Stimulated activated CD4-positive, alpha-beta T cell treated with anti-CD3 and anti-CD28 coated beads, Interleukin-12 subunit alpha, Interleukin-12 subunit beta, amount 100 ng/mL, for 24 hours (primary cell): ENCODE data around the gene P3H1.

Source experiments
- DNase-seq, 2 experiments: peaks; one replicate each; pipeline ENCODE4 v3.0.0-alpha.2; 2020; ENCODE audit warnings: low read depth in 2 of 2

The P3H1 gene

DNA sequence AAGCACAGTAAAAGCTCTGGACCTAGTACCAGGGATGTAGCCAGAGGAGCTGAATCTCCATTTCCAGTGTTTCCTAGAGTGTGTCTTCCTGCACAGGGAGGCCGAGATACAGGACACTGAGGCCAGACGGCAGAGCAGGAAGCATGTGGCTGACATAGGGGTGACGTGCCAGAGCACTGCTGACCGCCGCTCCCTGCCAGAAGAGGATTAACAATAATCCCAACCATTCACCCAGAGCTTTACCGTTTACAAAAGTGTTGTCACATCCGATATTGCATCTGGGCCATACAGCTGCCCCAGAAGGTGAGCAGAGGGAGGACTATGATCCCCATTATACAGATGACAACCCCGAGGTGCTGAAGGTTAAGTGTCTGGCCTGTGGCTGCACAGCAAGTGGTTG lies 21.0 kb downstream of the P3H1 start:
- no peak for DNase-seq

DNA sequence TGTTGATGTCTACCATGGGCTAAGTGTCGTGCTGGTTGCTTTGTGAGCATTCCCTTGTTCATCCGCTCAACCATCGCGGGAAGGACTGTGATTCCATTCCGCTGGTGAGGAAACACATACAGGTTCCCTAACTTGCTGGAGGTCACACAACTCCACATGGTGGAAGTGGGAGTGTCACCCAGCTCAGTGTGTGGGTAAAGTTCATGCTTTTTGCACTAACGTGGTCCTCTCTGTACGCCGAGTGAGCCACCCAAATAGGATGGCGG lies 22.7 kb downstream of the P3H1 start:
- DNase-seq: no peak

DNA sequence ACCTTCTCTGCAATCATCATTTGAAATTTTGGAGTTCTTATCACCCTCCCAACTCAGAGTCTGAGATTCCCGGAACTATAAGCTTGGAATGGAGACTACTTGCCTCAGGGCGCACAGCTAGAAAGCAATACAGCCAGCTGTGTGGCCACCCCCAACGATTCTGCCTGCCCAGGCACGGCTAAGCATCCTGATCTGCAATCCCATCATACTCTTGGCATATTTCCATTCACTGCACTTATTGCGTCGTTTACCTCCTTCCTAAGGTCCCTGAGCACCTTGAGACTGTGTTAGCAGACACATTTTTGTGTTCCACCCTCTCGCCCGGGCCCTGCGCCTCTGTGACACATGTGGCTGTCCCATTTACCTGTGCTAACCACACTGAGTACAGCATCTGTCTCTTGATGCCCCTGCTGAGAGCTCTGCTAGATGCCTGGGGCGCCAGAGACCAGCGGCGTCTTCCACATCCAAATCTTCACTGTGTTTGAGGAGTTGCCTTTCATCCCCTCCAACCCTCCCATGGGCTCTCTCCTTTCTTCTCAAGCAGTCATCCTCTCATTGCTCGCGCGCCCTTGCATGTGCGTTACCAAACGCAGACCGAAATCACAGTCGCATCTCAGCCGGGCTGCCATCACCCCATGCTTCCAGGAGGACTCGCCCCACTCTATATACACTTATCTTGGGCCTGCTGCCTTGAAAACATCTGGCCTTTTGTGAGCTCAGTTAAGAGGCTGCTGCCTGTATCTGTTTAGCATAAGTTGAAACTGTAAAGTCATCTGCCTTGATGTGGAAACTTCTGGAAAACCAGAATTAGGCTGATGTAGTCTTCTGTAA lies 23.3 kb downstream of the P3H1 start:
- no peak for DNase-seq

DNA sequence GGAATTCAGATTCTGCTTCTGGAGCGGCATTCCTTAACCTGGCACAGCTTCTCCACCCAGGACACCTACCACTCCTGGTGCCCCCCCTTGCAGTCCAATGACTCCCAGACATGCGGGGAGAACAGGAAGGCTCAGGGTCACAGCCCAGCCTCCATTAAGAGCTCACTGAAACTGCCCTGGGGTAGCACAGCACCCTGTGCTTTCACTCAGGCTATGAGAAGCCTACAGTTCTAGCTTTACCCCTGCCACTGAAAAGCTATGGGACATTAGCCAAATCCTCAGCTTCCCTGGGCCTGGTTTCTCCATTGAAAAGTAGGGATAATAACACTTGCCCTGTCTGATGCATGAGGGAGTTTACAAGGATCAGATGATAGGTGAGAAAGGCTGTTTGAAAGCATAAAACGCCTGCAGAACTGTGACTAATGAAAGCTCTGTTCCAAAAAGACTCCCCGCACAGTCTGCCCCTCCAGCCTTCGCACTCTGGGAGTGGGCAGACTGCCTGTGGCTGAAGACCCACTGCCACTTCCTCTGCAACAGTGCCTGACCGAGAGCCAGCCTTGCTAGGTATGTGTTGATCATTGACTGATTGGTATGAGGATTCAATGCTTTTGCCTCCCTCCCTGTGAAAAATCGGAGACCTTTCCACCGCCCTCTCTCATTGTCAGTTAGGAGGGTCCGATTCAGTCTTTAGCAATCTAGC lies 24.1 kb downstream of the P3H1 start:
- no peak for DNase-seq

DNA sequence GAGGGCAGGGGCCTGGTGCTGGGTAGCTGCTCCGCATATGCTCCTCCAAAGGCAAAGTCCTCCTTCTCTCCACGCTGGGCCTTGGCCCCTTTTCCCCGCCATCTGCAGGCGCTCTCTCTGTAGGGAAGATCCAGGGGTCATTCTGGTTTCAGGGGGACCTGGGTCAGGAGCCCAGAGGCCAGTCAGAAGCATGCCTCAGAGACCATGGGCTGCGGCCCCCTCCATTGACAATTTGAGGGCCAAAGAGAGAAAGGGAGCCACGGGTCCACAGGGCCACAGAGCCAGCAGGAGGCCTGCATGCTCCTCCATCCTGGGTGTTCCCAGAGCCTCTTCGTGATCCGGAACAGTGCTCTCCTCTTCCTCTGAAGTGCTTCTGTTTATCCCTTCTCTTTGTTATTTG lies 24.7 kb downstream of the P3H1 start:
- DNase-seq: no peak

DNA sequence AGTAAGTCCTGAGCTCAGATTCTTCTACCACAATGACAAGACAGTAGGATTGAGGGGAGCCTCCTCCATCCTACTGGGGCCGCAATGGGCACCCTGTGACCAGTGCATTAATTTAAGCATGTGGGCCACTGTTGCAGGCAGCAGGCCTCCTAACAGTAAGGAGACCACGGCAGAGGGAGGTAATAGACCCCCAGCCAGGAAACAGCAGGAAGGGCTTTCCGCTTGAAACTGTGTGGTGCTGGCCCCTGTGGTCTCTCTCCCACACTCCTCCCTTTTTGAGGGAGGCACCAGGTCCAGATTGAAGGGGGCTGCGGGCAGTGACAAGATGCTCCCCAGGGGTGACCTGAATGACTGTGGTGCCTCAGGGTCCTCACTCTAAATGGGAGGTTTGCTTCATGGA lies 25.1 kb downstream of the P3H1 start:
- no peak for DNase-seq

DNA sequence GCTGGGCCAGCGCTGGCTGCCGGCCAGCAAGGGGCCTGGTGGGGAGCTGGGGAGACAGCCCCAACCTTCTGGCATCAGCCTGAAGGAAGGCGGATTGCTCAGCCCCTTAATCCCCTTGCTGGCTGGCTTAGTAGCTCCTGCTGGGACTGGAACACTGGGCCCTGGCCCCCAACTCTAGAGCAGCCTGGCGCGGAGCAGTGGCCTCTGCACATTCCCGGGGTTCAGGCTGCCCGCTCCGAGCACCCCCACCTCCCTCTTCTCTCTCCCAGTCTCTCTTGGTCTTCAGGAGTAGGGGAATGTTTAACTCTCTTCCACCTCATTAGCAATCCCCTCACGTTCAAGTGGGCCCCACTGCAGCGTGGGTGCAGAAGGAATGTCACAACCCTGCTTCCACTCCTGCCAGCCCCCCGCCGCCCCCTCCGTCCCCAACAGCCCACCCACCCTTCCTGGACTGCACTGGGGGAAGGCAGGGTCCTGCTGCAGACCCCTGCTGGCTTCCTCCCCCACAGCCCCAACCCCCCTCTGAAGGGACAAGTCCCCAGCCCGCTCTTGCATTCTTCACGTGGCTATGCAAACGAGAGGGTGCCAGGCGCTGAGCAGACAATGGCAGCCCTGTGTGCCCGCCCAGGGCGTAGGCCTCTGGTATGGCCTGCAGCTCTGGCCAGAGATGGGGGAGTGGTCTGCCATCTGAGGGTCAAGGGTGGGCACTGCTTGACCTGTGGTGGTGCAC lies 25.8 kb downstream of the P3H1 start:
- DNase-seq: no peak

DNA sequence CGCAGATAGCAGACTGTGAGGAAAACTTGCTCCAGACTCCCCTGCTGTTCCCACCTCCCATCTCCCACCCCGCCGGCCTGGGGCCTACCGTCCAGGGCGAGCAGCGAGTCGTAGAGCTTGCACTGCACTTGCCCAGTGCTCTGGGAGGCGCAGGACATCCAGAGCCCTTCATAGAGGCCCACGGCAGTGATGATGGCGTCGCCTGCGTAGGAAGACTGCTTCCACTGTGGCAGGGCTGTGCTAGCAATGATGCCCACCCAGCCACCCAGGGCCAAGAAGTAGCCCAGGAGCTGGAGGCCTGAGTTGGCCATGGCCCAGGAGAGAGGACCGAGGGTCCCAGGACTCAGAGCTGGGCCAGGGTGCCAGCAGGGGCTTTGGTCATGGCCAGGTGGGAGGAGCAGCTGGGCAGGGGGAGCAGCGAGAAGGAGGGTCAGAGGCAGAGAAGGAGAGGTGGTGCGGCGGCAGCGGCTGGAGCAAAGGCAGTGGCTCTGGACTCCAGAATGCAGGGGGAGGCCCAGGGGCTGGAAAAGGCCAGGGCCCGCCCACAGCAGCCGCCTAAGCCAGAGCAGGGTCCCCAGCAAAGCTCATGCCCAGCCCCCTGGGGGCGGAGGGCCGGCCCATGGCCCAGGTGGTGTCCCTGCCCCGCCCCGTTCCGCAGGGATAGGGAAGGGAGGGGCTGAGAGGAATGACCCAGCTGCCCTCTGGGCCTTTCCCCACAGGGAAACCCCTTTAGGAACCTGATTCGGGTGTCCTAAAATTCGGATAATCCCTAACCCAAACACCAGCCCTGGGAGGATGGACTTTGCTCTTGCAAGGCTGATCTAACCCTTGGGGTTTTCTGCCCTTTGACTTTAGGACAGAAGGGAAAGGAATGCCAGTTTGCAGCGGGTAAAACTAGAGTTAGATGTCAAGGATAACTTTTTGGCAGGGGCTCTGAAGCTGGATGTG lies 26.8 kb downstream of the P3H1 start, which contains the start of gene CLDN19:
Gene CLDN19 (minus strand): TSS at position 484 of the 948 bp plus-strand sequence. CDS start 173 bp downstream, at position 311.
- DNase-seq: no peak

DNA sequence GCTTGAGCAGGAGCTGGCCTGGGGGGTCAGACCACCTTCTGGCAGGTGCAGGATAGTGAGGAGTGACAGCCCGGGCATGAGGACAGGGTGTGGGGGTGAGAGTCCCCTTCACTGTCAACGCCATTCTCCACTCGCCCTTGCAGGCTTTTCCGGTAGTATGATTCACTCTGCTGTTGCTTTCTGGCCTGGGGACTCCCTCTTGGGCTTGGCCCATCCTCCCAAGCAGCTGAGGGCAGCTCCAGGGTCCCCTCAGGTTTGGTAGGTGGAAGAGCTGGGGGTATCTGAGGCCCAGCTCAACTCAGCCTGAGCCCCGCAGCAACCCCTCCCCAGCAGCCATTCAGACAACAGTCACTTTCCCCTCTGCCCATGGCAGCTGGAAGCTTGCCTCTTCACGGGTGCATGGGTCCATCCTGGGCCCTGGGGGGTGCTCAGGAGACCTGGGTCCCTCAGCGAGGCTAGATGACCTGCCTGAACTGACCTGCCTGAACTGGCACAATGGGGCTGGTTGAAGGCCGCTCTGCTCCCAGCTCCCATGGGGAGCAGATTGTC lies 28.1 kb downstream of the P3H1 start:
- DNase-seq: no peak

DNA sequence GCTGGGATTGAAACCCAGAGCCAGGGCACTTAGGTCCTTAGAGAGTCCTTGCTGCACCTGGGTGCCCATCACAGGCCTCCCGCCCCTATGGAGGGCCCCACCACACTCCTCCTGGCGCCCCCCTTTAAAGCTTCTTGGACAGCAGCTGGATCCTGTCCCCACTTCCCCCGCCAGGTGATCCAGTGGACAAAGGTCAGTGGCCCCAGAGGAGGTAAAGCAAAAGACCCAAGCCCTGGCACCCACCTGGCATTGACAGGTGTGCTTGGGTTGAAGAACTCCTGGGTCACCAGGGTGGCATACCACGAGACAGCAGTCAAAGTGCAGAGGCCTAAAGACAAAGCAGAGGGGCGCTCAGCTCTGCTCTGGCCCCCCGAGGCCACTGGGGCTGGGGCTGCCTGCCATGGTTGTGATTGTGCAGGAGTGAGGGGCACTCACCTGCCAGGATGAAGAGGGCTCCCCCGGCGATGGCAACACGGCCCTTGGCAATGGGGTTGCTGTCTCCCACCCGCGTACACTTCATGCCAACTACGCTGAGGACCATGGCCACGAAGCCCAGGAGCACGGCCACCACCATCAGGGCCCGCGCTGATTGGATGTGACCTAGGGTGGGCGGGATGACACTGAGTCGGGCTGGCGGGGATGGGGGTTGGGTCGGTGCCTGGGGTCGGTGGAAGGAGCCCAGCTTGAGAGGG lies 28.7 kb downstream of the P3H1 start:
- DNase-seq: no peak

DNA sequence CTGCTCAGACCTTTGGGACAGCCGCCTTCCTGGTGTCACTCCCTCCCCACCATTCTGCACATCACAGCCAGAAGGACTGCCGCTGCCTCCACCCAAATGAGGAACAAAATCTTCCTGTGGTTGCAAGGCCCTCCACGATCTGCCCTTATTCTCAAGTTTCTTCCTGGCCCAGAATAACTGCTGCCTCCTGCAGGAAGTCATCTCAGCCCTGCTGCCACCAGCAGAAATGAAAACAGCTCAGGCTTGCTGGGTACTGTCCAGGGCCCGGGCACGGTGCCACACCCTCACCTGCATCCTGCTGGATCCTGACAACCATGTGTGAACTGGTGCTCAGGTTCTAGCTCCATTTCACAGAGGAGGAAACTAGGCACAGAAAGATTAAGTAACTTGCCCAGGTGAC lies 29.6 kb downstream of the P3H1 start:
- DNase-seq: no peak

DNA sequence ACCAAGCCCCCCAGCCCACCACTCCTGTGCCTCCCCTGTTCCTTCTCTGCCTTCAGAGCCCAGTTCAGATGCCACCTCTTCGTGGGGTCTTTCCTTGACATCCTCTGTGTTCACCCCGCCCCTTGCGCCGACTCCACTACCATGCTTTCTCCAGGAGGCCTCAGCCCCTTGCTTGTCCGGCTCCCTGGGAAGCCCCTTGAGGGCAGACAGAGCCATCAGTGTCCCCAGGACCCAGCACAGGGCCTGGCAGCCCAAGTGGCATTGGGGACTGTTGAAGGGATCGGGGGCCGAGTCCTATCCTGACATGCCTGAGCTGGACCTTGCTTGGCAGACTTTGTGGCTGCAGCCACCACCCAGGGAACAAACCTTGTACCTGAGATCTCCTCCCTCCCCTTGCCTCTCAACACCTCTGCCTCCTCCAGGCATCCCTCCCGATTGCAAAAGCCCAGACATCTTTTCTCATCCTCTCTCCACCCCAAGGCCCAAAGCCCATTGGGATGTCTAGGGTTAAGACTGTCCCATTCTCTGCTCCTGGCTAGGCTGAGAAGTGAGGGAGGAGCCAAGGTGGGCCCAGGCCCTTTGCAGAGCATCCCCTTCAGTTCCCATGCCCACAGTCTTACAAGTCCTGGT lies 30.1 kb downstream of the P3H1 start:
- DNase-seq: no peak

DNA sequence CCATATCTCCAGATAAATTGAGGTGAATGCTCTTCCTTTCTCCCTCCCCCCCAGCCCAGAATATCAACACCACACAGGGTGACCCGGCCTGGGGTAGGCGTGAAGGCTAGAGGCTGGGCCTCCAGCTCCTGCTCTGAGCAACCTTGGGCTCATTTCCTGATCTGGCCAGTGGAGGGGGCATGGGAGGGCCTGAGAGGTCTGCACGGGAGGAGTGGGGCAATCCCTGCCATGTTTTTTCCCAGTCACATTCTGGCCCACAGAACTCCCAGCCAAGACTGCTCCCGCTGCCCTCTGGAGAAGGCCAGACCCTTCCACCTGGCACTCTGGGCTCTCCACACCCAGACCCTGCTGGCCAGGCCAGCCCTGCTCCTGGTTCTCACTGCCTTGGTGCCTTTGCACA lies 30.7 kb downstream of the P3H1 start:
- DNase-seq: no peak

DNA sequence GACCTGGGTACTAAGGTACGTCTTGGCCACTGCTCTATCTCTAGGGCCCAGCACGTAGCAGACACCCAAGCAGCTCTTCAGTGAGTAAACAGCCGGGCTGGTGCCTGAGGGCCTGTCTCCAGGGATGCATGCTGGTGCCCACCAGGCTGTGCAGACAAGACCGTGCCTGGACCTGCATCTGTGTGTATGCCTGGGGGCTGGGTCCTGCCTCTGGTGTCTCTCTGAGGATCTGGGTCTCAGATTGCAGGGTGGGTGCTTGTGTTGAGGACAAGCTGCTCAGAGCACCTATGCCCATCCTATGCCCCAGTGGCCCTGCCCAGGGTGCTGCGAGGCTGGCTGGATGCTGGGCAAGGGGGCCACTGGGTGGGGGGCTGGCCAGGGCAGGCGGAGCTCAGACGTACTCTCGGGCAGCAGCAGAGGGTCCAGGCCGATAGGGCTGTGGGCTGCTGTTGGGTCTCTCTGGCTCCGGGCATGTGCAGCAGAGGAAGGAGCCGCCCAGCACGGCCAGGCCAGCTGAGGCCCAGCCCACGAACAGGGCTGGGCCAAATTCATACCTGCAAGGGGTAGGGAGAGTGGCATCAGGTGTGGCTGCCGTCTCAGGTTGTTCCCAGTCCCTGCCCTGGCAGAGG lies 31.2 kb downstream of the P3H1 start:
- DNase-seq: no peak

DNA sequence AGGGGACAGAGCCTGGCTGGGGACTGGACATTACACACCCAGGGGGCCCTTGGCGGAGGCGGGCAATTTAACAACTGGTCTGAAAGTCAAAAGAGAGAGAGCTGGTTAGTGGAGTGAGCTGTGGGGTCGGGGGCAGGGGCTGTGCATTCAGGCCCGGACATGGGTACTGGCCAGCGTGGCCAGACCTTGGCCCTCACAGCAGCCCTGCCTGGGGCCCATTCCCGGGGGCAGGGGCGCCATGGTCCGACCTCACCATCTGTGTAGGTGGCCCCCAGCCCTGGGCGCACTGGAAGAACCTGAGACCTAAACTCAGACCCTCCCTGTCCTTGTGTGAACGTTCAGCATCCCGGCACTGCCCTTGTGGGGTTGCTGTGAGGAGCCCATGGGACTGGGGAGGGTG lies 31.8 kb downstream of the P3H1 start:
- no peak for DNase-seq

DNA sequence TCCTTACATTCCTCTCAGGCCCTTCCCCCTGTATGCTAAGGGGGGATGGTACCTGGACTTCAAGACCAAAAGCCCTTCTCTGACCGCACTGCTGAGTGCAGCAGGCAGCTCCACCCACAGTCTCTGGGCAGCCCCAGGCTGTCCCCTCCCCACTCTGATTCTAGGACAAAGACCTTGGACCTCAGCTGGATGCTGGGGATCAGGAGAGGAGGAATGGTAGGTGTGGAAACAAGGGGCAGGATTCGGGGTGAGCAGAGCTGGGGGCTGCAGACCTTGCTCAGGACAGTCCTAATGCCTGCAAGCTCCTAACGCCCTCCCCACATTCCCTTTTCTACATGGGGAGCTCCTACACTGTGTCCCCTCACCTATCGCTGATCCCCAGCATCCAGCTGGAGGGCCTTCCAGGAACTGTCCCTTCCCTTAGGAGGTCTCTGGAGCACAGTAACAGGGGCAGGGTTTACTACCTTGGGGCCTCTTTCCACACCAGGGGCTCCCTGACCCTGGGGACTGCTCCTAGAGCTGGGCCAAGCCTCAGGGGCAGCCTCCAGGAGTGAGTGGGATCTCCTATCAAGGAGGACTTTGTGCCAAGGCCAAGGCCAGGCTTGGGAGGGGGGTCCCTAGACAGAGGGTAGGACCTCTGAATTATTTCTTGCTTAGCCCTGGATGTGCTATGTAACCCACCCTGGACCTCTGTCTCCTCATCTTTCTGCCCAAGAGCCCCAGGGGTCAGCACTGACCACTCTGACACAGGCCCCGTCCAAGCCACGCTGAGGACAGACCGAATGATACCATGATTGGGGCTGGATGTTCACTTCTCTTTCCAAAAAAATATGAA lies 32.4 kb downstream of the P3H1 start:
- DNase-seq: no peak

DNA sequence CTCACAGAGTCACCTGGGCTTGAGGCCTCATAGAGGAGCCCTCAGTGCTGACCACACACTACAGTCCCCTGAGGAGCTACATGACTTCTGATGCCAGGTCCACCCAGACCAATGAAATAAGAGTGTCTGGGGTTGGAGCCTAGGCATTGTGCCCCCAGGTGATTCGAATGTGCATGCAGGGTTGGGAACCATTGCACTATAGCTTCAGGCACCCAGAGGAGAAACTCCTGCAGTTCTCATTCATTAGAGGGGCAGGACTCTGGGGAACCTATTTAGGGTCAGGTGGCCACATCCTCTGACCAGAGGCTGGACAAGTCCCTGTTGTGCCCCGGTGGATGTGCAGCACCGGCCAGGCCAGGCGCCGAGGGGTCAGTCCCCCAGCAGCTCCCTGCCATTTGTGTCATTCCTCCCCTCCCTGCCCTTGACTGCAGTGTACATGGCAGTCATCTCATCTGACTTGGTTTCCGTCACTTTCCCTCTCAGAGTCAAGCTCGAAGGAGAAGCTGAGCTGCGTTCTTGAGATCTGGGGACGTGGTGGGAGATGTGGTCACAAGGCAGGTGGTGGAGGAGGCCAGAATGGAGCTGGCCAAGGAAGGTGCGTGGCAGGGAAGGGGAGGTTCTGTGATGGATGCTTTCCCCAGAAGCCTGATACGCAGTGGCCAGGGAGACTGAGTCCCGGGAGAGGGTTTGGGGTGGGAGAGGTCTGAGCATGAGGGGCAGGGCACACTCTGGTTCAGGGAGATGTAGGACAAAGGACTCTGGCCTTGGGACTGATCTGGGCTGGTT lies 33.2 kb downstream of the P3H1 start:
- DNase-seq: no peak

DNA sequence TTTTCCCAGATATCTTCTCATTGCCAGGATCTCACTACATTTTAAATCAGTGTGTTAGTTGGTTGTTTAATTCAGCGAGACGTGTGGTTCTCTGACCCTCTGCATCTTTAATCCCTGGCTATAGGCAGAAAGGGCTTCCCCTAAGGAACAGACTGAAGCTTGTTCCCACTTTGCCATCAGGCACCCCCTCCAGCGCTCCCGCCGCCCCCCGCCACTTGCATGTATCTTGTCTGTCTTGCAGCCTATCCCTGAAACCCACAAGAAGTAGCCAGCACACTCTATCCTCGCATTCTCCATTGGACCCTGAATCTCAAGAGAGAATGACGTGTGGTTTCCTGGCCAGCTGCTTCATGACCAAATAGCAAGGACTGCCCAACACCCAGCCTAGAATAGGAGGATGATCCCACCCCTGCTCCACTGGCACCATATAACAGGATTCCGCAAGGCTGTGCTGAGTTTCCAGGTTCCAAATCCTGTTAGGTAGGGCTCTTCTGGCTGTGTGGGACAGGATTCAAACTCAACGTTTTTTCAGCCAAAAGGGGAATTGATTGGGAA lies 34.6 kb downstream of the P3H1 start:
- DNase-seq: no peak
